GM21737 (cell line): ENCODE data around the gene NFIA.
"Not testable (repeated sequence)": the region's sequence is repeated elsewhere in the genome, so short reads cannot be mapped to it uniquely, and the experiment has no call there.

ENCODE experiments used
- ATAC-seq: cut with Tn5 transposase; IDR thresholded peaks from one replicate; pipeline ENCODE4 v1.9.1; 2021; ENCODE audit warnings: mild to moderate bottlenecking, moderate library complexity; ENCODE audit not compliant: unreplicated experiment

Gene NFIA

GRCh38 chr1:61124078-61124477 lies 41.7 kb downstream of the NFIA start:
- no peak for ATAC-seq

GRCh38 chr1:61124696-61125095 lies 42.3 kb downstream of the NFIA start:
- no peak for ATAC-seq

DNA sequence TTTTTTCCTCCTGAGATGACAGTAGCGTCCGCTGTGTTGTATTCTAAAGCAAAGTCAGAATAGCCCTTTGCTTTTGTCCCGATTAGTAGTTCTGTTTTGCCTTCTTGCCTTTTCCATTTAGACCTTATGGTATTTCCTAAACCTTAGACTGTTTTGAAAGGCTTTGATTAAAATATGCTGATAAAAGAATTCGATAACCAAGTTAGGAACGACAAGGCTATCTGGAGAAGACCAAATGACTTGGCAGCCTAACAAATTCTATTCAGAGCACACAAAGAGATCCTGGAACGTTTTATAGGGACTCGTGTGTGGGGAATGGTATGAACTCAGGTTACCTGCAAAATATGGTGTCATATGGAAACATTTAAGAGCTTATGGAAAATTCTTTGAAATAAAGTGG lies 42.9 kb downstream of the NFIA start:
- no peak for ATAC-seq

GRCh38 chr1:61125895-61126294 lies 43.5 kb downstream of the NFIA start:
- ATAC-seq: no peak

DNA sequence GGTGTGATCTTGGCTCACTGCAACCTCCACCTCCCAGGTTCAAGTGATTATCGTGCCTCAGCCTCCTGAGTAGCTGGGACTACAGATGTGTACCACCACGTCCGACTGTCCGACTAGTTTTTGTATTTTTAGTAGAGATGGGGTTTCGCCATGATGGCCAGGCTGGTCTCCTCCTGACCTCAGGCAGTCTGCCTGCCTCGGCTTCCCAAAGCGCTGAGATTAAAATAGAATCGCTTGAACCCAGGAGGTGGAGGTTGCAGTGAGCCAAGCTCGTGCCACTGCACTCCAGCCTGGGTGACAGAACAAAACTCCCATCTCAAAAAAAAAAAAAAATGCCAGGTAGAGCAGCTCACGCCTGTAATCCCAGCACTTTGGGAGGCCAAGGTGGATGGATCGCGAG lies 44.5 kb downstream of the NFIA start:
- ATAC-seq: not testable (repeated sequence)

GRCh38 chr1:61130338-61131000 lies 48.1 kb downstream of the NFIA start:
- ATAC-seq: no peak

DNA sequence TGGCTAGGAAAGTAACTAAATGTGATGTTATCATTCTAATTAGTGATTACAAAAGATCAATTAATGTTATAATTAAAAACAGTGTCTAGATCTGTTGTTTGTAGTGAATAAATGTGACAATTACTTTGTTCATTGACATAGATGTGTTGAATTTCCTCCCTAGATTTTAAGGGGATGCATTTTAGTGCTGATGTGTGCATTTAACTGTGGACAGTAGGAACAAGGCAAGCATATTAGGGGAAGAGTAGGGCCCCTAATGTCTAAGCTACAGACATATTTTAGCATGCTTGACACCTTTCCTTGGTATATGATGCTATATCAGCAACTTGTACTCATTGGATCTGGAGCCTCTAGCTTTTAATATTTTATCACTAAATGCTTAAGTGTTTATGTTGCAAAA lies 48.9 kb downstream of the NFIA start:
- ATAC-seq: no peak

DNA sequence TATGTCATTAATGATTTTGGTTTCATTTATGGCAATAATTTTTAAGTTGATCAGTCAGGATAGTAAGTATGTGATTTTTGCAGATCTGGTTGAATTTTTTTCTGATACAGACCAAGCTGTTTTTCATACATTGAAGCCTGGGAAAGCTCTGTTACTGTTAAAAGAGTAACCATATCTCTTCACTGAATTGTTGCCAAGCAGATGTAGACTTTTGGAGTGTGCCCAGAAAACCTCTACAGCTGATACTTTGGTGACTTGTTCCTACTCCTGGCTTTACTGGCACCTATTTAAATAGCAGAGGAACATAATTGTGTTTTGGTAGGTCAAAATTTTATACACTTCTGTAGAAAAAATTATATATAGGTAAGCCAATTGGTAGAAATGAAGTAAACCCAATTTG lies 49.4 kb downstream of the NFIA start:
- ATAC-seq: no peak

- no peak for ATAC-seq
Observed at GRCh38 chr1:61132176-61132638, 49.8 kb downstream of the NFIA start.

DNA sequence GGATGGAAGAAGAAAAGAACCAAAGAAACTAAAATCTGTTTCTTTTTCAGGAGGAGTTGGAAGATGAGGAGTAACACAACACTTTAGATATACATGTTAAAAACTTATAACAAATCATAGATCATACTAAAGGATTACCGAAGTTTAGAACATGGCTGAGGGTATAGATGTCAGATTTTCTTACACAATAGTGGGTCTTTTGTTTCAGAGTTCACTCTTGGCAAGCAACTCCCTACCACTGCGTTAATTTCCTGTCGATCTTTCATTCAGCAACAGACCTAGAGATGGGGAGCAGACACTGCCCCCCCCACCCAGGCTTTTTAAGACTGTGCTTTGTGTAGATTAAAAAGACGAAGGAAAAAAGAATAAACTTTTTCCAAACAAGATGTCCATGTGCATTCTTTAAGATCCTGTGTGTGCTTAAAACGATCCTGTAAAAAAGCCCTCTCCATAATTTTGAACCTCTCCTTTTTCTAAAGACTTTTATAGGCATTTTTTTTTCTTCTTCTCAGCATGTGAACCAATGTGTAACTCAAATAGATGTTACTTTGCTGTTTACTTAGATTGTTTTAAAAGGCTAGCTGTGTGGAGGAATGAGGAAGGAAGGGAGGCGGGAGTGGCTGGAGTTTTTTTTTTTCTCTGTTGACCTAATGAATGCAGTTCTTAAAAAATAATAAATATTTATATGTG lies 50.4 kb downstream of the NFIA start:
- no peak for ATAC-seq

GRCh38 chr1:61133335-61134019 lies 51.1 kb downstream of the NFIA start:
- ATAC-seq: no peak

- ATAC-seq: no peak
Observed at GRCh38 chr1:61135291-61135690, 52.9 kb downstream of the NFIA start.

DNA sequence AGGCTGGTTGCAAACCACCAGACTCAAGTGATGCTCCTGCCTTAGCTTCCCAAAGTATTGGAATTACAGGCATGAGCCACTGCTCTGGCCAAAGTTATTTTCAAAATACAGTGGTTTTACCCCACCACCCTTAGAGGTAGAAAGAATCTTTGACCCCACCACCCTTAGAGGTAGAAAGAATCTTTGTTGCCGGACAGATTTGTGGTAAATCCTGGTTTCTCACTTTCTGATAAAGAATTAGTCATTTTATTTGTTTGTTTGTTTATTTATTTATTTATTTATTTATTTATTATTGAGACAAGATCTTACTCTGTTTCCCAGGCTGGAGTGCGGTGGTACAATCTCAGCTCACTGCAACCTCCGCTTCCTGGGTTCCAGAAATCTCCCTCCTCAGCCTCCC lies 55.9 kb downstream of the NFIA start:
- ATAC-seq: no peak

DNA sequence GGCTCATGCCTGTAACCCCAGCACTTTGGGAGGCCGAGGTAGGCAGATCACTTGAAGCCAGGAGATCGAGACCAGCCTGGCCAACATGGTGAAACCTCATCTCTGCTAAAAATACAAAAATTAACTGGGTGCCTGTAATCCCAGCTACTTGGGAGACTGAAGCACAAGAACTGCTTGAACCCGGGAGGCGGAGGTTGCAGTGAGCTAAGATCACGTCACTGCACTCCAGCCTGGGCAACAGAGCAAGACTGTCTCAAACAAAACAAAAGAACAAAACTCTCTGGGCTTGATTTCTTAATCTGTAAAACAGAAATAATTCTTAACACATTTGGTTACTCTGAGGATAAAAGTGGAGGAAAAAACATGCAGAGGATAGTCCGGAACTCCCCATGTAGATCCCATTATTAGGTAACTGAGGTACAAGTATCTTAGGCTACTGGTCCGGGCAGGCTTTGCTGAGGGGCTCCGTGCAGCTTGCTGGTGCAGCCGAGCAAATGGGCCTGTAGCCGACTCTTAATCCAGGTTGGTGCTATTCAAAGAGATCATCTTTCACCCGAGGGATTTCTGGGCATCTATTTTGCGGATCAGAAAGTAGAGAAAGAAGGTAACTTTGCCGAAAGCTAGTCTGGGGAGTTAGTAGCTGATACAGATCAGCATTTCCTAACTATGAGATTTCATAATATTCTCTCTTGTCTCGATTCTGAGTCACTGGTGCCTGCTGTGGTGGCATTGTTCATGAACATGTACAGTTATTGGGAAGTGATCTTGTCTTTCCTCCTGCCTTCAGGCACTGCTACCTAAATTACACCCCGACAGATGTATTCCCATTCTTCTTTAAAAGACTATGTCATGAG lies 56.8 kb downstream of the NFIA start:
- no peak for ATAC-seq

- ATAC-seq: no peak
Observed at GRCh38 chr1:61139775-61140549, 57.6 kb downstream of the NFIA start.

GRCh38 chr1:61140778-61141177 lies 58.4 kb downstream of the NFIA start:
- no peak for ATAC-seq

DNA sequence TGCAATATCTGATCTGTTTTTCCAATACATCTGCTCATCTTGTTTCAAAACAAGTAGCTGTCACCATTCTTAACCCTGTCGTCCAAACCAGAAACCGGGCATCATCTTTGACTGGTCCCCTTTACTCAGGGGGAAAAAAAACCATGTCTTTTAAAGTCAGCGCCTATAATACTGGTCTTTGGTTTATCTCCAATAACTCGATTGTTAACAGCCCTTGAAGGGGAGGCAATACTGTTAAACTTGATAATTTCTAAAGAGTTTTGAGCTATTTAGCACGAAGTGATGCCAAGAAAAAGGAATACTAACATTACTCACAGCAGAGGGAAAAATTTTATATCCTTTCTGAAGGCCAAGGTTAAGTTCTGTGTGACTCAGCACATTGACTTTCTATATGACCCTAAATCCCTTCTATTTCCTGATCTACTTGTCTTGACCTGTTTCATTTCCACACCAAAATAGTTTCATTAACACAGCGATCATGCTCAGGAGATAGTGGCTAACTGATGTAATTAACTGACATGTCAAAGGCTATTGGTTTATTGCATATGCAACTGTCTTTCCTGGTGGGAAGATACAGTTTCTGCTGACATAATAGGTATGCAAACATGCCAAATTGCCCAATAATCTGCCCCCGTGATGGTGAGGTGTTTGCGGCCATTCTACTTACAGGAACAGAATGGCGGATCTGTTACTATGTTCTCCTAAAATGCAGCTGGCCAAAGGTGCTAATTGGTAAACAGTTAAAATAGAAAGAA lies 59.1 kb downstream of the NFIA start:
- ATAC-seq: no peak

DNA sequence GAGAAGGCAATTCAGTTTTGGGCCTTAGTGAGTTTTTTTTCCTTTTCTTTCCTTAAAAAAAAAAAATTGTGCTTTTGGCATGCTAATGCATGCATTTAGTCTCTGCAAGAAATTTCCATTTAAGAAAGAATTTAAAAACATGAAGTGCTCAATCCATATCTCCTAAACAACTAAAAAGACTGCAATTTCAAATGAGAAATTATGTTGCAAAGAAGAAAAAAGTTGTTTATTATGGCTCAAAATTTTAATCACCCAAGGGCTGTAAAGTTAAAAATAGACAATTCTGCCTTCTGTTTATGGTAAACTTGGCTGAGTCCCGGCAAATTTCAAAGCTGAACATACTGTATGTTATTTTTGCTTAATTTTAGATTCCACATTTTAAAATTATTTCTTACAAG lies 59.7 kb downstream of the NFIA start:
- no peak for ATAC-seq

GRCh38 chr1:61142726-61143500 lies 60.6 kb downstream of the NFIA start:
- no peak for ATAC-seq
